GM12878 (cell line): ENCODE measurements around the gene PPP6R2. TPM values are rescaled to one million over a fixed set of nuclear protein-coding genes. Genes with fewer than 3 reads are reported as not detected.

Experiments used
- ATAC-seq: fragments of 200-7000 bp; cut with Tn5 transposase; 3 replicates; pipeline ENCODE4 v1.9.1; 2020; ENCODE audit warnings: mild to moderate bottlenecking, moderate library complexity
- BruUV-seq: library from RNA; stranded (reverse); fragments of 400-500 nt; replicated peaks from 2 replicates; lab custom pipeline; 2021; lab: Mats Ljungman, UMichigan
- CTCF ChIA-PET: fragments of 300-600 bp; sonication (Branson Sonifier 250); formaldehyde crosslinking; extraction: SDS; loops from one replicate; lab custom pipeline; 2021; ENCODE audit warnings: inconsistent platforms; lab: Yijun Ruan, JAX
- POLR2A ChIA-PET: fragments of 350-600 bp; formaldehyde crosslinking; extraction: SDS; loops from one replicate; lab custom pipeline; 2021; ENCODE audit warnings: inconsistent platforms; lab: Charles Lee
- RAD21 ChIA-PET: fragments of 300-600 bp; sonication (Branson Sonifier 250); formaldehyde crosslinking; loops from one replicate; lab custom pipeline; 2023; ENCODE audit warnings: antibody characterized with exemption; ENCODE audit not compliant: unreplicated experiment; lab: Charles Lee
- SMC1A ChIA-PET: fragments of 300-600 bp; sonication (Branson Sonifier 250); formaldehyde crosslinking; loops from one replicate; lab custom pipeline; 2023; ENCODE audit not compliant: unreplicated experiment, uncharacterized antibody; lab: Charles Lee
- DNase-seq: peaks from one replicate; pipeline ENCODE4 v3.0.0-alpha.2; 2011; ENCODE audit warnings: low read depth, low spot score
- FAIRE-seq: peaks from 3 replicates; lab custom pipeline; 2011; peaks lifted over from hg19 to GRCh38; lab: Jason Lieb, UNC
- H2AFZ ChIP-seq: 2 replicates; pipeline ENCODE4 v1.6.0; 2011; ENCODE audit warnings: low read depth, low read length, control low read depth; ENCODE audit not compliant: control insufficient read depth
- H3K27ac ChIP-seq: 2 replicates; pipeline ENCODE4 v1.5.1; 2011; ENCODE audit warnings: control low read depth; ENCODE audit not compliant: control insufficient read depth, insufficient read depth
- H3K27me3 ChIP-seq, 2 experiments: replicated peaks in 1 of 2; 2 replicates each; pipeline versions ENCODE4 v1.6.0 to v1.6.1; 2011; ENCODE audit warnings: low read length in 1 of 2; ENCODE audit not compliant: control insufficient read depth in 2 of 2, insufficient read depth in 2 of 2
- H3K36me3 ChIP-seq, 2 experiments: 2 replicates each; pipeline ENCODE4 v1.5.1; 2011; ENCODE audit warnings: low read length in 1 of 2; ENCODE audit not compliant: control insufficient read depth in 2 of 2, insufficient read depth in 2 of 2
- H3K4me1 ChIP-seq: 2 replicates; pipeline ENCODE4 v1.6.1; 2011; ENCODE audit warnings: mild to moderate bottlenecking, low read length, moderate library complexity, mixed read lengths; ENCODE audit not compliant: control insufficient read depth, insufficient read depth
- H3K4me2 ChIP-seq: 2 replicates; pipeline ENCODE4 v1.6.0; 2011; ENCODE audit warnings: control low read depth; ENCODE audit not compliant: control insufficient read depth, insufficient read depth
- H3K4me3 ChIP-seq: fragments of 200-600 bp; sonication (generic); 2 replicates; pipeline ENCODE4 v1.5.1; 2016
- H3K79me2 ChIP-seq: 2 replicates; pipeline ENCODE4 v1.6.0; 2011; ENCODE audit warnings: low read length; ENCODE audit not compliant: control insufficient read depth, insufficient read depth
- H3K9ac ChIP-seq: 2 replicates; pipeline ENCODE4 v1.8.0; 2011; ENCODE audit warnings: low read length, control low read depth, mixed read lengths; ENCODE audit not compliant: control insufficient read depth, insufficient read depth
- H3K9me3 ChIP-seq: replicated peaks from 3 replicates; pipeline ENCODE4 v1.5.1; 2011; ENCODE audit warnings: mild to moderate bottlenecking, low read length; ENCODE audit not compliant: control insufficient read depth, insufficient read depth
- H4K20me1 ChIP-seq: 2 replicates; pipeline ENCODE4 v1.6.0; 2011; ENCODE audit not compliant: control insufficient read depth, insufficient read depth
- ETV6 ChIP-seq, 2 experiments: fragments of 450-650 bp in 1 of 2; IDR thresholded peaks in 1 of 2; conservative IDR thresholded peaks in 1 of 2; 2 replicates each; pipeline ENCODE4 v1.6.1; 2014; ENCODE audit warnings: antibody characterized with exemption in 1 of 2, borderline replicate concordance in 1 of 2, low read depth in 1 of 2, mild to moderate bottlenecking in 1 of 2, moderate library complexity in 1 of 2
- NR2C2 ChIP-seq: IDR thresholded peaks from 2 replicates; pipeline ENCODE4 v1.6.1; 2011; ENCODE audit warnings: borderline replicate concordance, low read depth; ENCODE audit not compliant: control insufficient read depth, insufficient read length
- SIN3A ChIP-seq: IDR thresholded peaks from 2 replicates; pipeline ENCODE4 v1.6.1; 2012; ENCODE audit warnings: low read depth, low read length, improper control_type of control experiment
- SMARCA5 ChIP-seq: fragments of 450-650 bp; IDR thresholded peaks from 2 replicates; pipeline ENCODE4 v1.6.1; 2017; ENCODE audit warnings: mild to moderate bottlenecking
- TARDBP ChIP-seq: IDR thresholded peaks from 2 replicates; pipeline ENCODE4 v1.6.1; 2016; ENCODE audit warnings: borderline replicate concordance
- WGBS: methylation state at CpG from one replicate; pipeline ENCODE4 v1.1.6; 2016; ENCODE audit warnings: low lambda C conversion rate; ENCODE audit not compliant: insufficient replicate concordance, insufficient coverage; ENCODE audit errors: missing lambda C conversion rate; 5-methylcytosine and 5-hydroxymethylcytosine counted together
- in situ Hi-C: fragments of 300-500 bp; cut with MboI; formaldehyde crosslinking; loops from 9 replicates; pipeline ENCODE4 v1.14.3; 2018; ENCODE audit warnings: mixed read lengths
- intact Hi-C: fragments of 100-400 bp; cut with micrococcal nuclease; formaldehyde crosslinking; loops from one replicate; pipeline ENCODE4 v1.14.2; 2022; ENCODE audit not compliant: unreplicated experiment
- polyA plus RNA-seq, 11 experiments: library from polyadenylated mRNA; depleted of rRNA in 4 of 11; unstranded in 6 of 11; stranded (reverse) in 5 of 11; fragments of >200 nt; fragmentation: Nextera tagmentation in 4 of 11; fragmentation: Illumina TruSeq in 1 of 11; extraction: Ambion mirVana in 4 of 11; extraction: Trizol in 1 of 11; gene quantifications; 1 replicate in 1 of 11; 2 replicates in 10 of 11; pipeline versions ENCODE4 v1.2.1 to v1.2.3, GENCODE V29; 2011 to 2016; ENCODE audit warnings: inconsistent platforms in 2 of 11, missing spikeins in 2 of 11, low read depth in 1 of 11
- total RNA-seq, 4 experiments: library from RNA; depleted of rRNA in 3 of 4; stranded (reverse); fragments of >200 nt in 3 of 4; fragmentation: Illumina TruSeq in 1 of 4; extraction: Trizol in 1 of 4; gene quantifications; 2 replicates each; pipeline versions ENCODE4 v1.2.1 to v1.2.3, GENCODE V29; 2013 to 2021
- TF ChIP-seq, protein P1 (sequence below): fragments of 450-650 bp; IDR thresholded peaks from 2 replicates; pipeline ENCODE4 v1.6.1; 2017; ENCODE audit warnings: mild to moderate bottlenecking, moderate library complexity
- TF ChIP-seq, protein P2 (sequence below): IDR thresholded peaks from 2 replicates; pipeline ENCODE4 v1.6.1; 2012; ENCODE audit warnings: low read length, inconsistent platforms
- TF ChIP-seq, protein P3 (sequence below): IDR thresholded peaks from 2 replicates; pipeline ENCODE4 v1.6.1; 2011; ENCODE audit warnings: mild to moderate bottlenecking, low read depth, low read length, moderate library complexity; ENCODE audit not compliant: insufficient replicate concordance

The PPP6R2 gene
- total and polyA plus RNA-seq, 10 of the 15 experiments (the other 5 are each of a cell fraction or from before 2014, with no cell fraction given) = 0.29 to 52.6 (median 25.4) TPM

DNA sequence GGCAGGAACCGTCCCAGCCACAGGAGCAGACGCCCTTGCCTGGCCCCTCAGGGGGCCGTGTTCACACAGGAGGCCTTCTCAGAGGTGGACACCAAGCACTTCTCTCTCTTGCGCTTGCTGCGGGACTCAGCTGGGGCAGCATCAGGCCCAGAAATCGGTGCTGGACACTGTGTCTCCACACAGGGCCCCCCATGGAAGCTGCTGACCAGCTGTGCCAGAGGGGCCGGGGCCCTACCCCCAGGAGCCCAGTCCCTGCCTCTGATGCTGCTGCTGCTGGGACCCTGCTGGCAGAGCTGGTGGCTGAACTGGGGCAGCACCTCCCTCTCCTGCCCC is 39.6 kb upstream of the PPP6R2 start:
- Histone ChIP-seq H3K9me3 (no peaks in the 10 kb centered on the region), H3K4me2 (peak overlapping the region; percentile 94), H3K4me3 (0 out of 2 replicates have a peak overlapping the region, but pooled peaks have one; percentile 22), H3K36me3 (peaks cover 2 to 3% of the 10 kb centered on the region in 2 experiments; a peak in 2 of 4 replicates), H3K79me2 (peaks cover 80% of the 10 kb centered on the region), H3K9ac (peak overlapping the region; percentile 60; the same call in 1 of the 2 replicates), H2AFZ (no peak overlapping the region), H3K4me1 (peaks cover 54% of the 10 kb centered on the region), H4K20me1 (peaks cover 4% of the 10 kb centered on the region; the same call in 1 of the 2 replicates), H3K27me3 (no peaks in the 10 kb centered on the region)
- in situ Hi-C loops (no loop called here), intact Hi-C loops (no loop called here)
- ChIA-PET POLR2A (interaction anchor here (0.8 to 3.8 kb wide), 4 partner anchors 10 to 59 kb away, joined by 3 to 22 read pairs (median 6); no protein-coding TSS in a partner anchor), CTCF (interaction anchor here (0.7 to 3.3 kb wide), 7 partner anchors 9 to 318 kb away, joined by 3 to 19 read pairs (median 10); partner anchors contain the start of gene DENND6B), RAD21 (interaction anchor here (1.5 to 3.8 kb wide), 4 partner anchors 8 to 38 kb away, joined by 3 to 13 read pairs (median 8); no protein-coding TSS in a partner anchor), SMC1A (interaction anchor here (4.2 kb wide), 1 partner anchor 10 kb away, joined by 21 read pairs; no protein-coding TSS in a partner anchor)
- DNase-seq = no peak
- BruUV-seq = no TSS peak
- FAIRE-seq = no peak
- WGBS = 87% methylated on average over 7 of the region's 7 CpGs
- TF ChIP-seq, protein P1, sequence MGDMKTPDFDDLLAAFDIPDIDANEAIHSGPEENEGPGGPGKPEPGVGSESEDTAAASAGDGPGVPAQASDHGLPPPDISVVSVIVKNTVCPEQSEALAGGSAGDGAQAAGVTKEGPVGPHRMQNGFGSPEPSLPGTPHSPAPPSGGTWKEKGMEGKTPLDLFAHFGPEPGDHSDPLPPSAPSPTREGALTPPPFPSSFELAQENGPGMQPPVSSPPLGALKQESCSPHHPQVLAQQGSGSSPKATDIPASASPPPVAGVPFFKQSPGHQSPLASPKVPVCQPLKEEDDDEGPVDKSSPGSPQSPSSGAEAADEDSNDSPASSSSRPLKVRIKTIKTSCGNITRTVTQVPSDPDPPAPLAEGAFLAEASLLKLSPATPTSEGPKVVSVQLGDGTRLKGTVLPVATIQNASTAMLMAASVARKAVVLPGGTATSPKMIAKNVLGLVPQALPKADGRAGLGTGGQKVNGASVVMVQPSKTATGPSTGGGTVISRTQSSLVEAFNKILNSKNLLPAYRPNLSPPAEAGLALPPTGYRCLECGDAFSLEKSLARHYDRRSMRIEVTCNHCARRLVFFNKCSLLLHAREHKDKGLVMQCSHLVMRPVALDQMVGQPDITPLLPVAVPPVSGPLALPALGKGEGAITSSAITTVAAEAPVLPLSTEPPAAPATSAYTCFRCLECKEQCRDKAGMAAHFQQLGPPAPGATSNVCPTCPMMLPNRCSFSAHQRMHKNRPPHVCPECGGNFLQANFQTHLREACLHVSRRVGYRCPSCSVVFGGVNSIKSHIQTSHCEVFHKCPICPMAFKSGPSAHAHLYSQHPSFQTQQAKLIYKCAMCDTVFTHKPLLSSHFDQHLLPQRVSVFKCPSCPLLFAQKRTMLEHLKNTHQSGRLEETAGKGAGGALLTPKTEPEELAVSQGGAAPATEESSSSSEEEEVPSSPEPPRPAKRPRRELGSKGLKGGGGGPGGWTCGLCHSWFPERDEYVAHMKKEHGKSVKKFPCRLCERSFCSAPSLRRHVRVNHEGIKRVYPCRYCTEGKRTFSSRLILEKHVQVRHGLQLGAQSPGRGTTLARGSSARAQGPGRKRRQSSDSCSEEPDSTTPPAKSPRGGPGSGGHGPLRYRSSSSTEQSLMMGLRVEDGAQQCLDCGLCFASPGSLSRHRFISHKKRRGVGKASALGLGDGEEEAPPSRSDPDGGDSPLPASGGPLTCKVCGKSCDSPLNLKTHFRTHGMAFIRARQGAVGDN = no peak
- TF ChIP-seq, protein P2, sequence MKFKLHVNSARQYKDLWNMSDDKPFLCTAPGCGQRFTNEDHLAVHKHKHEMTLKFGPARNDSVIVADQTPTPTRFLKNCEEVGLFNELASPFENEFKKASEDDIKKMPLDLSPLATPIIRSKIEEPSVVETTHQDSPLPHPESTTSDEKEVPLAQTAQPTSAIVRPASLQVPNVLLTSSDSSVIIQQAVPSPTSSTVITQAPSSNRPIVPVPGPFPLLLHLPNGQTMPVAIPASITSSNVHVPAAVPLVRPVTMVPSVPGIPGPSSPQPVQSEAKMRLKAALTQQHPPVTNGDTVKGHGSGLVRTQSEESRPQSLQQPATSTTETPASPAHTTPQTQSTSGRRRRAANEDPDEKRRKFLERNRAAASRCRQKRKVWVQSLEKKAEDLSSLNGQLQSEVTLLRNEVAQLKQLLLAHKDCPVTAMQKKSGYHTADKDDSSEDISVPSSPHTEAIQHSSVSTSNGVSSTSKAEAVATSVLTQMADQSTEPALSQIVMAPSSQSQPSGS = no peak
- TF ChIP-seq ETV6 (conservative IDR thresholded peaks at IDR 0.05 in 1 of 2, IDR thresholded peaks at IDR 0.05 in 1 of 2; ENCODE audit: borderline replicate concordance in 1 of 2, low read depth in 1 of 2) (no peak), TARDBP (no peak), NR2C2 (no peak), SIN3A (no peak), SMARCA5 (no peak)
- TF ChIP-seq, protein P3, sequence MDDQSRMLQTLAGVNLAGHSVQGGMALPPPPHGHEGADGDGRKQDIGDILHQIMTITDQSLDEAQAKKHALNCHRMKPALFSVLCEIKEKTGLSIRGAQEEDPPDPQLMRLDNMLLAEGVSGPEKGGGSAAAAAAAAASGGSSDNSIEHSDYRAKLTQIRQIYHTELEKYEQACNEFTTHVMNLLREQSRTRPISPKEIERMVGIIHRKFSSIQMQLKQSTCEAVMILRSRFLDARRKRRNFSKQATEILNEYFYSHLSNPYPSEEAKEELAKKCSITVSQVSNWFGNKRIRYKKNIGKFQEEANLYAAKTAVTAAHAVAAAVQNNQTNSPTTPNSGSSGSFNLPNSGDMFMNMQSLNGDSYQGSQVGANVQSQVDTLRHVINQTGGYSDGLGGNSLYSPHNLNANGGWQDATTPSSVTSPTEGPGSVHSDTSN = no peak
- TF ChIP-seq, all 136 proteins: peak for 0
- no peak for ATAC-seq
- H3K27ac ChIP-seq = peak overlapping the region; percentile 44
